GM18870 (cell line): ENCODE measurements around the gene AGPAT4.

Experiments used
- ATAC-seq: cut with Tn5 transposase; IDR thresholded peaks from one replicate; pipeline ENCODE4 v1.9.1; 2021; ENCODE audit warnings: moderate library complexity; ENCODE audit not compliant: unreplicated experiment

The AGPAT4 gene

GRCh38 chr6:161284653-161285052, 10.8 kb upstream of the AGPAT4 start:
- ATAC-seq, result no peak

GRCh38 chr6:161281092-161281491, 7.2 kb upstream of the AGPAT4 start:
- ATAC-seq, result no peak

DNA sequence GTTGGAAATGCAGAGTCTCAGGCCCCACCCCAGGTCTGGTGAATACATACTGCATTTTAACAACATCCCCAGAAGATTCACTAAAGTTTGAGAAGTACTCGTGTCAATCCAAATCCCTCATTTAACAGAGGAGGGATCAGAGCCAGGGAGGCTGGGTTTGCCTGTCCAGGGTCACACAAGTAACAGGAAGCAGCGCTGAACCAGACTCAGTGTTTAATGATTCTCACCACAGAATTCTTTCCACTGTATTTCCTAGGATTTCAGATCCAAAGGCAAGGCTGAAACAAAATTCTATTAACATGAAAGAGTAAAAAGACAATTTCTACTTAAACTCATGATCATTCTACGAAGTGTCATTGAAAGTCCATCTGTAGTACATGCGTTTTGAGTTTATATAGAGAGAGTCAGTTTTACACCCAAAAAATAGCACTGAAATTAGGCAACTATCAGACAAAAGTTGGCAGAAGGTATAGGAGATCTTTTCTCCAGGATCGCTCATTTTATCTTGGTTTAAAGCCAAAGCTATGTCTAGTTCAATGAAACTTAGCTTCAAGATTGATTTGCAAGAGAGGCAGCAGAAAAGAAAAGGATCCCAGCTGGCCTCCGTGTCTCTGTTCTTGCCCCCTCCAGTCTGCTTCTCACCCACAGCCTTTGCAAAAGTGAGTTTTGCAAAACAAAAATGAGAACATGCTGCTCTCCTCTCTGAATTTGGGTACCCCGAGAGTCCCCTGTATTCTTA, 6.0 kb upstream of the AGPAT4 start:
- ATAC-seq, result no peak

DNA sequence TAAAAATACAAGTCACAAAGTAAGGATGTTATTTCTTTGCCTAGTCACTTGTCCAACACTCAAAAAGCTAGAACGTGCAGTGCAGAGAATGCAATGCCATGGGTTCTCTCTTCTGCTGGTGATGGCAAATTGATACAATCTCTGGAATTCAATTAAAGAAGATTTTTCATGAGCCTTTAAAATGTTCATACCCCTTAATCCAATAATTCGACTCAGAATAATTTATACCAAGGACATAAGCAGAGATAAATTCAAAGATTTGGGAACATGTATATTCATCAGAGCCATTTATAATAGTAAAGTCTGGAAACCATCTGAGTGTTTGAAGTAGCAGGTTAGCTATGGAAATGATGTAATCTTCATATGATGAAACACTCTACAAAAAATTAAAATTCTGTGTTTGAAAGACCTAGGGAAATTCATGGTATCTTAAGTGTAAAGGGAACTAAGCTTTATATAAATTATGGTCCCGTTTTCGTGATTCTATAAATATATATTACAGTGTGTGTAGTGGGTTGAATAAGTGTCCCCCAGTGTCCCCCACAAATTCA, 2.8 kb upstream of the AGPAT4 start:
- ATAC-seq, result no peak

DNA sequence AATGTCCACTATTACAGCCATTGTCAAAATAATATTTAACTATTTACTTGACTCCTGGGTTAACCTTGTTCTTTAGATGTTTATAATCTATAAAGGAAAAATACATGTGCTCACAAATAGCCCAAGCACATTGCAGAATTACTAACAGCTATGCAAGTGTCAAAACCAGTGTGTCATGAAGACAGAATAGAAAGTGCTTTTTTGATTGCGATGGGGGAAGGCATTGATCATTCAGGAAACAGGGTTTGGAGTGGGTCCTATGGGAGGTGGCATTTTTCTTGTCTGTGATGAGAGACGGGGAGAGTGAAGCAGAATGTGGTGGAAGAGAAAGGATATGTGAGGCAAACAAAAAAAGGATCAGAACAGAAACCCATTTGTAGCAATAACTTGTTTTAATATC, 1.0 kb upstream of the AGPAT4 start:
- no peak for ATAC-seq

DNA sequence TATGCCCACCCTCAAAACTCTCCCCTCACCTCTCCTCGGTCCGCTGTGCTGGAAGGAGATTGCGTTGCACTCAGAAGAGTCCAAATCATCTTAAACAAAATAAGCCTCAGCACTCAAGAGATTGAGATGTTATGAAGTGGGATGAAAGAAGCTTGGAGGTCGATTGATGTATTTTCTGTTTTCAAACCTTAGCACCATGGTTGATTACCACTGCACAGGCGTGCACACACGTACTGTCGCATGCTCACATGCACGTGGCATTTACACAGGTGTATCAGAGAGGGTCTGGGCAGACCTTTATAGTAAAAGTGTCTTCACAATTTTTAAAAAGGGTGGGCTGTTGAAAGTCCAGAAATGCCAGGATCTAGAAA, 612 bp upstream of the AGPAT4 start:
- ATAC-seq, result no peak

DNA sequence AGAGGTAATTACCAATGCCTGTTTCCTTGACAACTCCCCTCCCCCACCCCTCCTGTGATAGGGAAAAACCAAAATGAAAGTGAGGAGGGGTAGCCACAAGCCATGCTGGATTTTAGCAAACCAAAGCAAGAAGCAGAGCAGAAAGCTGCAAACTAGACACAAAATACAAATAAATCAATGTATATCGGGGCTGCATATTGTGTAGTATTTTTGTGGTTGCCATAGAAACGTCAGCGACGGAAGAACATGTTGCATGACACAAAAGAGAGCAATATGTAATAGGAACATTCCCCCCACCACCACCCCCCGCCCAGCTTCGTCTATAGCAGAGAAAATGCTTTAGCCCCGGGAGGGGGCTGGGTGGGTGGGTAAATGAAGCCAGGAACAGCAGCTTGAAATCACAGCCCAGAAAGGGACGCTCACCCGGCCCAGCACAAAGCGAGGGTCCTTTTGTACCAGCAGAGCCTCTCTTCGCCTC, 548 bp downstream of the AGPAT4 start:
- no peak for ATAC-seq

- ATAC-seq, result no peak
Observed at GRCh38 chr6:161272635-161273273, 1.1 kb downstream of the AGPAT4 start.

GRCh38 chr6:161271343-161272030, 2.4 kb downstream of the AGPAT4 start:
- no peak for ATAC-seq

GRCh38 chr6:161270116-161270515, 3.7 kb downstream of the AGPAT4 start:
- ATAC-seq, result no peak

GRCh38 chr6:161269310-161269709, 4.6 kb downstream of the AGPAT4 start:
- no peak for ATAC-seq

- ATAC-seq, result no peak
Observed at GRCh38 chr6:161268531-161269210, 5.2 kb downstream of the AGPAT4 start.

DNA sequence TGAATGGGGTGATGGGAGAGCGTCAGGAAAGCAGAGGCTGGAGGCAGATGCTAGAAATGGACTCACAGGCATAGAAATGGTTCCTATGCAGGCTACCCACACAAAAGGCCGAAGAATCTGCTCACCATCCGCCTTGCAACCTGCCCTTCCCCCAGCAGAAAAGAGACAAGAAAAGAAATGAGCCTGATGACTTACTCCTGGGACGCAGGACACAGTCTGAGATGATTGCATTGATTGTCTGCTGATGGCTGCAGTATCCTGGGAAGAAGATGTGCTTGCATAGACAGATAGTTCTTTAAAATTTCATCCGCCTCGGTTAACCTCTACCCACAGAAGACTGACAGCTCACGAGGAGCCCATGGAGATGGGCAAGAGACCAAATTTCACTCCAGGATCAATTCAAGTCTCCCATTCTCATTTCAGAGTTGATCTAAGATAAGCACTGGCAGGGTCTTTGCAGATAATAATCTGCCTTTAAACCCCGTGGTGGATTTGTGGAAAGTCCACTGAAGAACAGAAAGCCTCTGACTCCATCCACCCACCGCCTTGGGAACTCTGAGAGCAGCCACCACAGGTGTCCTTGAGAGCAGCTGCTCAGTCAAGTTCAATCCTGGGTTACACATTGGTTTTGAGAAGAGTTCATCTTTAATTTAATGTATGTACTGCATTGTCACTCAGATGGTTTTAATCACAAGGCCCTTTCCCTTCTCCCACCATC, 7.2 kb downstream of the AGPAT4 start:
- no peak for ATAC-seq

GRCh38 chr6:161265975-161266374, 7.9 kb downstream of the AGPAT4 start:
- ATAC-seq, result peak; percentile 57

GRCh38 chr6:161265554-161265953, 8.3 kb downstream of the AGPAT4 start:
- ATAC-seq, result no peak

DNA sequence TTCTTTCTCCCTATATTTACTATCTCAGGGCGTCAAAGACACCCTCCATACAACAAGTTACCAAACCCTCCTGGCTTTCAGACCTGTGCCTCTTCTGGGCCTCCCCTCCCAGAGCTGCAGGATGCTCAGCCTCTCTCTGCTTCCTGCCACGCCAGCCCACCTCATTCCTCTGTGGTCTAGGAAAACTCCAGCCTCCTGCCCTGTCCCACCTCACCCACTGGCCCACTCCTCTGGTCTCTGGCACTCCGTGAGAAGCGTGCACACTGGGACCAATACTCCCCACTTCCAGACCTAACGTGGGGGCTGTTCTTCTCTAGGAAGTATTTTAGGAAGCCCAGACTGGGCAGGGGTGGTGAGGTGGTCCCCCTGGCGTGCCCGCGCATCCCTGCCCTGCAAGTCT, 9.7 kb downstream of the AGPAT4 start:
- ATAC-seq, result no peak

DNA sequence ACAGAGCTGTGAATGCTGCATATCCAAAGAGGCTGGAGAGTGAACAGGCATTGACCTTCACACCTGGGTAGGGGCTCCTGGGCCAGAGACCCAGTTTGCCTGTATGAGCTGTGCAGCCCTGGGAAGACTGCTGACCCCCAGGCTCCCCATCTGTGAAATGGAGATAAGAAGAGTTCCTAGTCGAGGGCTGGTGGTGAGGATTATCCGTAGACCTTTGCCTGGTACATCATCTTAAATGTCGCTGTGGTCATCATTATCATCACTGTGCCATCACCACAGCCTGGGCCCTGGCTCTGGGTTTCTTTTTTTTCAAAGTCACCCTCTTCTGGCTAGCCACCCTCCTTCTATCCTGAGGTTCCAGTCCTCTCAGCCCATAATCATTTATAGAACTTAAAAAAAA, 12.0 kb downstream of the AGPAT4 start:
- ATAC-seq, result no peak

GRCh38 chr6:161261325-161261724, 12.5 kb downstream of the AGPAT4 start:
- no peak for ATAC-seq

DNA sequence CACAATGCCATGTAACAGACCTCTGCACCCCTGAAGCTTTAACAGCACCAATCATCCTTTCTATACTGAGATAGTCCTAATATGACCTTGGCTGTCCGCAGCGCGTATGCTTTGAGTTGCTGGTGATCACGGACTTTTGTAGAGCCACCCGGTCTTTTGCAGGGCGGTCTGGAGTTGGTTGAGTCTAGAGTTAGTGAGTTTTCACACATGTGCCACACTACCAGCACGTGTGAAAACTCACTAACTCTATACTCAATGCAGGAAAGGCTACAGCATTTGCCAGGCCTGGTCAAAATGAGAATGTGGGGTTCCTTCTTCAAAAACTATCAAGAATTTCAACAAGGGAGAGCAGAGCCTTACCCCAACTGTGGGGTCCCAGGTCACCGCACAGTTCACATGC, 14.6 kb downstream of the AGPAT4 start:
- ATAC-seq, result no peak

GRCh38 chr6:161257793-161258457, 15.9 kb downstream of the AGPAT4 start:
- no peak for ATAC-seq
